NCI-H345 treated with DMSO at 0.1 percent for 48 hours (cell line): Measurements from ENCODE around the gene DHRS3.

ENCODE experiments used
- DNase-seq: peaks from one replicate; lab custom pipeline; 2025; ENCODE audit not compliant: unreplicated experiment; lab: John Stamatoyannopoulos, UW

The DHRS3 gene

GRCh38 chr1:12600335-12600734, 17.7 kb downstream of the DHRS3 start:
- no peak for DNase-seq

GRCh38 chr1:12599657-12600056, 18.4 kb downstream of the DHRS3 start:
- no peak for DNase-seq

GRCh38 chr1:12598974-12599373, 19.0 kb downstream of the DHRS3 start:
- no peak for DNase-seq

DNA sequence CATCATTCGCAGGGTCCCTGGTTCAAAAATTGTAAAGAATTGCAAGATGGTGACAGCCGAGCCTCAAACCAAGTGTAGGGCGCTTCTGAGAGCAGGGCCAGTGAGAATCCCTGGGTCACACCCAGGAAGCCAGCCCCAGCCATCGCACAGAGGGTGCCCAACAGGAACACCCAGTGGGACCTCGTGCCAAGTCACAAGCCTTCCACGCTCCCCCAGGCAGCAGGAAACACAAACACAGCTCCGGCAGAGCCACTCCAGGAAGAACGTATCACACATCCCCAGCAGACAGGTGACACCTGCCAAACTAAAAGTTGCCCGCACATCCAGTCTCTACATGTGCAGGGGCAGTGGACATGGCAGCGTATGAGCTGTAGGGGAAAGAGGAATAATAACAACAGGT, 20.2 kb downstream of the DHRS3 start:
- DNase-seq: no peak

- DNase-seq: no peak
Observed at GRCh38 chr1:12596007-12596821, 21.8 kb downstream of the DHRS3 start.

DNA sequence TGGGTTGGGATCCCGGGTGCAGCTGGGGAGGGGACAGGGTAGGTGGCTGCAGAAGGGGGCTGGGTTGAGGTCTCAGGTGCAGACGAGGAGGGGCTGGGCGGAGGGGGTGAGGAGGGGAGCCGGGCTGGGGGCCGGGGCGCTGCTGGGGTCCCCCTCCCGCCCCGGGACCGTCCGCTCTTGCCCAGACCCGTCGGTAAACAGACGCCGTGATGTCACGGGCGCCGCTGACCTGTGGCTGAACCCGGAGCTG, 22.3 kb downstream of the DHRS3 start:
- no peak for DNase-seq

- no peak for DNase-seq
Observed at GRCh38 chr1:12594966-12595756, 22.8 kb downstream of the DHRS3 start.

DNA sequence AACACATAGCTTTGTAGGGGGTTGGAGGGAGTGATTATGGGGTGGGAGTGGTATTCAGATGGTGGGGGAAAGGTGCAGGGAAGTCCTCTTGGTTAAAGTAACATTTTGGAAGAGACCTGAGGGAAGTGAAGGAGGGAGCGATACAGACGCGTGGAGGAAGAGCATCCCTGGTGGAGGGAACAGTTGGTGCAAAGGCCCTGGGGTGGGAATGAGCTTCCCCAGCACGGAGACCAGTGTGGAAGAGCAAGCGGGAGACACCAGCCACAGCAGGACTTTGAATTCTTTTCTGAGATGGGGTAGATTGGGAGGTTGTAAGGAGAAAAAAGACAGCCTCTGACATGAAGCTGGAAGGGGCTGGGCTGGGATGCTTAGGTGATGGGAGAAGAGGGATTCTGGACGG, 23.5 kb downstream of the DHRS3 start:
- DNase-seq: no peak

DNA sequence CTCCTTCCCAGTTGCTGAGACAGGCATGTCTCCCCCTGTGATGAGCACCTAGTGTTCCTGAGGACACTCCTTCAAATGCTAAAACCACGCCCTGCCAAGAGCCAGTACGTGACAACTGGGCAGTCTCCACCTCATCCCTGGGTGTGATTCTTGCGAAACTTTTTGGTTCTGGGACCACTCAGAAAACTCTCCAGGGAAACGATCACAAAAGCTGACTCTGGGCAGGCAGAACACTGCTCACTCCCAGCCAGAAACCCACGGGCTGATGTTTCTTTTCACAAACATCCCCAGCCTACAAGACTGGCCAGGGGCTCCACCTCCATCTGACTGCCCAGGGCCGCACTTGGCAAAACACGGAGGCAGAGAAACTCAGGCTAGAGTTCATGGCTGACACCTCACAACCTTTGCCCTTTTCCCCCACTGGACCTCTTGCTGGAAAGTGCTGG, 24.4 kb downstream of the DHRS3 start:
- DNase-seq: no peak

GRCh38 chr1:12592496-12592895, 25.5 kb downstream of the DHRS3 start:
- DNase-seq: no peak

GRCh38 chr1:12591267-12591938, 26.6 kb downstream of the DHRS3 start:
- DNase-seq: no peak

GRCh38 chr1:12588695-12589094, 29.3 kb downstream of the DHRS3 start:
- no peak for DNase-seq

GRCh38 chr1:12587981-12588640, 29.9 kb downstream of the DHRS3 start:
- no peak for DNase-seq

DNA sequence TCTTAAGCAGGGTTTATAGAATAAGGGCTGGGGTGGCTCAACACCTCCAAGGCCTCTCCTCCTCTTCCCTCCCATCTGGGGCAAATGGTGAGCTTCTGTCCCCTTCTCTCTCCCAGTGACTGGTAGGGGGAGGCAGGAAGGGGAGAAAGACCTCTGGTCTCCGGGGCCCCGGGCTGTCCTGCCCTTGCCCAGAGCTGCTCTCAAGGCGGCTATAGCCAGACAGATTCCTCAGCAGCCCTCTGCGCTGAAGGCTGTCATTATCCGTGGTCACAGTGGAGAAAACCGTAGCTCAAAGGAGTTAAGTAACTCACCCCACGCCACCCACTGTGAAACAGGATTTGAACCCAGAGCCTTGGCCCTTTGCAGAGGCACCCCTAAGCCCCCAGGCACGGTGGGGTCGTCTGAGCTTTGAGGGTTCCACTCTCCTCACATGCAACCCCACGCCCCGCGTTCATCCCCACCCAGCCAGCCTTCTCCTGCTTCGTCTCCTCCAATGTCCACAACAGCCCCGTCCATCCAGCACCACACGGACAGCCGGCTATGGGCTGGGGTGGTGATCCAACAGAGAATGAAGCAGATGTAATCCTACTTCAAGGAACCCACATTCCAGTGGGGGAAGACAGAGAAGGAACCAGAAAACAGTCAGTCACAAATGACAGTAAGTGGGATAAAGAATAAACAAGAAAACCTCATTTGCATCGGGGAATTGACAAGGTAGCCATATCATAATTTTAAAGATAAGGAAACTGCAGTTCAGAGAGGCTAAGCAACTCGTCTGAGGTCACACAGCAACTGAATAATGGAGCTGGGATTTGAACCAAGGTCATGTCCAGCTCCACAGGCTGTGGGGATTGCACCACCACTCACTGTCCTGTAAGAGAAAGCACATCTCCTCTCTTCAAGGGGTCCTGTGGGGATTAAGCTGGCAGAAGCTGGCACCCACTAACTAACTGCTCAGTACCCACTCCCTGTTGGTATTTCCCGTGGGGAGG, 31.8 kb downstream of the DHRS3 start:
- DNase-seq: no peak

DNA sequence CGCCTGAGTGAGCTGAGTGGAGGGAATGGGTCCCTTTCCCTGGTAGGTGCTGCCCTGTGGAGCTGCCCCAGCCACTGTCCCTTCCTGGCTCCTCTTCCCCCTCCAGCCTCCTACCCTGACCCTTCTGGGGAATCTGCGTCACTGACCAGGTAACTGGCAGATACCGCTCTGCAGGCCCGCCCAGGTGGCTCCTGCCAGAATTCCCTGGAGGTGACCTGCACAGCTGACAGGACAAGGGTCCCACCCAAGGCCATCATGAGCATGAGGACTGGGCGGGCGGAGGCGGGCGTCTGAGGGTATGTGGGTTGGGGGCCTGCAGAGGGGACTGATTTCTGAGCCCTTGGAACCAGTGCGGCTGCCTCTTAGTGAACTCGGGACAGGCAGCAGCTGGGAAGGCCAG, 32.5 kb downstream of the DHRS3 start:
- no peak for DNase-seq

GRCh38 chr1:12584900-12585525, 33.0 kb downstream of the DHRS3 start:
- no peak for DNase-seq

- DNase-seq: no peak
Observed at GRCh38 chr1:12583484-12583883, 34.5 kb downstream of the DHRS3 start.

- DNase-seq: no peak
Observed at GRCh38 chr1:12582649-12583048, 35.4 kb downstream of the DHRS3 start.

DNA sequence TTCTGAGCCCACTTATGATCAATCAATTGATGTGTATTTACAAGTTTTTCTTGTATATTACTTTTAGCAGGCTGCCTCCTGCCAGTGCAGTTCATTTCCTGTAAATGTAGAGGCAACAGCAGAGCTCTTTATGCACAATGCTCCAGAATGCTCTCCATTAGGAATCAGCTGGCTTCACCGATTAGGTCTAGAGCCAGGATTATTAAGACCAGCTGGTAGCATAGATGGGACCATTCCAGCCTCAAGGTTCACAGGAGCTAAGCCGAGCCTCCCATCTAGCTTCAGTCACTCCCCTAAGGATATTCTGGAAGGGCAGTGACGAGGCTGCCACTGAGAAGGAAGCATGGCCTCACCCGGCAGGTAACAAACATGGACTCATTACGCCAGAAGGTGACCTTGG, 36.8 kb downstream of the DHRS3 start:
- no peak for DNase-seq
